ENCODE results near the gene MPP4.
"Not testable (repeated sequence)": the region's sequence is repeated elsewhere in the genome, so short reads cannot be mapped to it uniquely, and the experiment has no call there.

MPP4 gene

DNA sequence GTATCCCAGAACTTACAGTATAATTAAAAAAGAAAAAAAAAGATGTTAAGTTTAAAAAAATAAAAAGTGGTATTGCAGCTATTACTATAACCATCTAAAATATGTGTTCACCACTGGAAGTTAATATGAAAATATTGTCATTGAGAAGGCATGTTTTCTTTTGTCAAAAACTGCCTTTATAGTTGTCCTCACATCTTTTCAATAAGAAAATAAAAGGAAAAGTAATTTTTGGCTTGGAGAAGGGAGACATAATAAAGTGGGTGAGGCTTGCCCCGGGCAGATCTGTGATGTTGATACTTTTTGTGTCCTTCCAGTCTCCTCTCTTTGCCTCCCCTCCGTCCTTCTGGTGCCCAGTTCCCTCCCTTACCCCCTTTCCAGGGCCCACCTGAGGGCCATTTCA lies 24.9 kb downstream of the MPP4 start:
- no peak for DNase-seq (ENCODE audit: low read depth in 3 of 3)

DNA sequence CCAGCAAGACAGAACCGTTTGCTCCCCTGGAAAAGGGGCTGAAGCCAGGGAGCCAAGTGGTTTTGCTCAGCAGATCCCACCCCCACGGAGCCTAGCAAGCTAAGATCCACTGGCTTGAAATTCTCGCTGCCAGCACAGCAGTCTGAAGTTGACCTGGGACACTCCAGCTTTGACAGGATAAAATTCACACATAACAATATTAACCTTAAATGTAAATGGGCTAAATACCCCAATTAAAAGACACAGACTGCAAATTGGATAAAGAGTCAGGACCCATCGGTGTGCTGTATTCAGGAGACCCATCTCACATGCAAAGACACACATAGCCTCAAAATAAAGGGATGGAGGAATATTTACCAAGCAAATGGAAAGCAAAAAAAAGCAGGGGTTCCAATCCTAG lies 27.2 kb downstream of the MPP4 start:
- DNase-seq (ENCODE audit: low read depth in 3 of 3): not testable (repeated sequence)

DNA sequence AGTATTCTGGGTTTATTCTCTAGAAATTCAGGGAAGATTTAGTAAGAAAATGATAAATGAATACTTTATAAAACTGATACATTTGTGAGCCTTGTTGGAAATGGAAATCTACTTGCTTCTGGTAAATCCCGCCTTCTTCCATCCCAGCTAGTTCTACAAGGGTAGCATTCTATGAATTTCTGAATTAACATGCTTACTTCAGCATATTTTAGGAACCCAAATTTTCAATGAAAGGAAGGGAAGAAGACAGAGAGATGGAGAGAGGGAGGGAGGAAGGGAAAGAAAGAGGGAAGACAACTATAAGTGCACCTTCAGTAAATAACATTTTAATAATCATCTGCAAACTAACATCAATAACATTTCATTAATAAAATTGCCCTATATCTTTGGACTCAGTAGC lies 28.6 kb downstream of the MPP4 start:
- DNase-seq (ENCODE audit: low read depth in 3 of 3): no peak

DNA sequence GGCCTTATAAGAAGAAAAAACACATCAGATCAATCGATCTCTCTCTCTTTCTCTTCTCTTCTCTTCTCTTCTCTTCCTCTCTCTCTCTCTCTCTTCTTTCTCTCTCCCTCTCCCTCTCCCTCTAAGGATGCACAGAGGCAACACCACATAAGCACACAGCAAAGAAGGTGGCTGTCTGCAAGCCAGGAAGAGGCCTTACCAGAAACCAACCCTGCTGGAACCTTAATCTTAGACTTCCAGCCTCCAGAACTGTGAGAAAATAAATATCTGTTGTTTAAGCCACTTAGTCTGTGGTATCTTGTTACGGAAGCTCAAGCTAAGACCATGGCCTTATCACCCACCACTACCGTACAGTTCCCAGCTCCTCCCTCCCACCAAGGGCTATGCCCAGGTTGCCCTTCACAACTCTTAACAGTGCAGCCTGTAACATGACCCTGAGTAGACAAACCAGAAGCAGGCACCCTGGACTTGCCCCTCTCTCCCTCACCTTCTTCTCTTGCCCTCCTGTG lies 30.0 kb downstream of the MPP4 start:
- DNase-seq (ENCODE audit: low read depth in 3 of 3): no peak

DNA sequence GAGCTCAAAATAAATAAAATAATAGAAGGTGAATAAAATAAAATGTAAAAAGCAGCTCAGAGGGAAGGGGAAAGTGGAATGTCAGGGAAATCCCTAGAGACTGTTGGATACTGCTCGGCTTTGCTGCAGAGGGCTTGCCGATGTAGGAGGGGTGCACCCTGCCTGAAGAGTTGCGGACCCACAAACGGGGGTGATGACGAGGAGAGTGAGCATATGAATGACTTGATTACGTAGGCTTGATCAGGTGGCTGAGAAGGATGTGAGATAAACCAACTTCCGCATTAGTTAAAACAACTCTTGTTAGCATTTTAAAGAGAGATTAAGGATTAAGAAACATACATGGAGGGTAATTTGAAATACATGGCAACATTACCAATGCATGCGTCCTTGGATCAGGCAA lies 34.1 kb downstream of the MPP4 start:
- no peak for DNase-seq (ENCODE audit: low read depth in 3 of 3)

- no peak for DNase-seq (ENCODE audit: low read depth in 3 of 3)
These were observed 37.1 kb downstream of the MPP4 start for GRCh38 chr2:201661366-201661765.

DNA sequence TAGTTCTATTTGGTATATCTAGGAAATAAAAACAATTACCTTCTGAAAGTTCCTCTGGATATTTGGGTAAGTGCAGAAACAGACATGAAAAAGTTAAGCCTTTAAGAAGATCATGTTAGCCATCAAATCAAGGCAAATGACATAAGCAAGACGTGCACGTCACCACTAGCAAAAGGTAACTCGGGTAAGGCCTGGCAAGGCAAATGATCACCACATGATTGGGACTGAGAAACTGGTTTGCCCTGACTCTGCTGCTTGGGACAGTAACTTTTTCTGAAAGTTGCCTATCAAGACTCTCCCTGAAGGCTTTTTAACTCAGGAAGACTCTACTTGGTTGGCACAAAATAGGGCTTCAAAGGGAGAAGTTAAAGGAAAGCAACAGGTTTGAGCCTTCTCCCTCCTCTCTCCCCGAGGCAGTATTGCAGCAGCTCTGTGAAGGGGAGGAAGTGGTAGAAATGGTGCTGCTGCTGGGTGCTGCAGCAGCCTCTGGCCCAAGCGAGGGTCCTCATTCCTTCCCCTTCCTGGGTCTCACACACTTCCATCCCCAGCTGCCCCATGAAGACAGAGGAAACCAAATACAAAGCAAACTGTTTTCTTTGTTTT lies 38.0 kb downstream of the MPP4 start:
- DNase-seq (ENCODE audit: low read depth in 3 of 3): no peak

DNA sequence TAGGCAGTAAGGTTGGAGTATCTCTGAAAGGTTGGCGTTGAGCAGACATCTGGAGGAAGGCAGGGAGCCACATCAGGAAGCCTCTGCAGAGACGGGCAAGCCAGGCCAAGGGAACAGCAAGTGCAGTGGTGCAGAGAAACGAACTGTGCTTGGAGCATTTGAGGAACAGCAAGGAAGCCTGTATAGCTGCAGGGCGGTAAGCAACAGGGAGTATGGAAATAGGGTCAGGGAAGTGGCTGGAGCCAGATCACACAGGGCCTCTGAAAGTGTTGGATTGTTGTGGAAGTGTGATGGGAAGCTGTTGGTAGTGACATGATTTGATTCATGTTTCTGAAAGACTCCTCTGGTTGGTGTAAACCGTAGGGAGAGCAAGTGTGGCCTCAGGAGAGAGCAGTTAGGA lies 41.7 kb downstream of the MPP4 start:
- DNase-seq (ENCODE audit: low read depth in 3 of 3): no peak

DNA sequence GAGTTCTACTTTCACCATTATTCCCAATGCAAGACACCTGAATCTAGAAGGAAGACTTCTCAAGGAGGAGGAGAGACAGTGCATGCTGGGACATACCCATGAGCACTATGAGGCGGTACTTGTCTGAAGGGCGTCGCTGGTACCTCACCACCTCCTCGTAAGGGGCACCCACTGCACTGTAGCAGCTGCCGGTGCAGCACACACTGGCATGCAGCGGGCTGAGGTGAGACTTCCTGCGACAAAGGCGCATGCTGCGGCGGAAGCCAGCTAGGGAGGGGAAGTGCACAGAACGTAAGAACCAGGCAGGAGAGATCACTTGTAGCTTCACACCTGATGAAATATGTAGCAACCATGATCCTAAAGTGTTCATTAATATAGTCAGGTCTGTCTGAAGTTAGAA lies 42.3 kb downstream of the MPP4 start:
- no peak for DNase-seq (ENCODE audit: low read depth in 3 of 3)

DNA sequence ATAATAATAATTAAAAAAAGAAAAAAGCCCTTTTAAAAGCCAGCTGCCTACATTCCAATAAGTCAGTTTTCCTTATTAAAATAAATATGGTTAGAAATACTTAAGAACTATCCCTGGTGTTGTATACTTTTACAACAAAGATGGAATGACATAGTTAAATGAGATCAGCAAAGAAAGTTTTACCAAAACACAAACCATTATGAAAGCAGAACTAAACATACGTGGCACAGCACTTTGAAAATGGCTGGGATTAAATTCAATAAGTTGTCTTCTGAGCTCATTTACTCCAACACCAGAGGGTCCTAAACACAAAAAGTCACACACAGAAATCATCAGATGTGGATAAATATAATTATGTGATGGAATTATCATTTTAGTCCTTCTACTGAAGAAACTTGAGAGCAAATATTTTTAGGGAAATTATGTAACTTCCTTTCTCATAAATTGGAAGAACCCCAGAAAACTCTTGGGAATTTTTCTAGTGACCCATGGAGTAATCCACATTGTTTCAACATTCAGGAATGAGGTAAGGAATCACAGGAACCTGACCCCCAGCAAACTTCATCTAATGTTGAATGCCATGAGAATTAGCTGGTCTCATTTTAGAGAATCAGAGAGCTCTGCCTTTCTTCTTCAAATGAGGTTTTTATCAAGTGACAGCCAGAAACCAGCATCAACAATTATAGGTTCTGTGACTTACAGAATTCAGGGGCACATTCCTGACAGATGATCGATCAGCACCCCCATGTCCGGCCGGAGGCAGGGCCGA lies 43.6 kb downstream of the MPP4 start:
- DNase-seq (ENCODE audit: low read depth in 3 of 3): no peak

DNA sequence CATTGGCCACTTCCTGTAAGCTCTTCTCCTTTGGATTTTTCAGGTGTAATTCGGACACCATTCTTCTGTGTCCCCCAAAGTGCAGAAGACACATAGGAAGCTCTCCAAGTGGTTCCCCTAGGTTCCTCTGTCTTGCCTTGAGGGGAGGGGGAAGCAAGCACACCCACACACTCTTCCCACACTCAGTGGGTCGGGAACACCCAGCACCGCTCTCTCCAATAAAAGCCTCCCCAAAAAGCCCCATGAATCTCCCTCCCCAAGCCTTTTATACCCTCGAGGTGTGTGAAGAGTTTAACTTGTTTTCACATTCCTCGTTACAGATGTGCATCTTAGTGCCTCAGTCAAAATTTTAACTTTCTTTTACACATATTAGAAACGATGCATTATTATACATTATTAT lies 45.2 kb downstream of the MPP4 start:
- no peak for DNase-seq (ENCODE audit: low read depth in 3 of 3)

DNA sequence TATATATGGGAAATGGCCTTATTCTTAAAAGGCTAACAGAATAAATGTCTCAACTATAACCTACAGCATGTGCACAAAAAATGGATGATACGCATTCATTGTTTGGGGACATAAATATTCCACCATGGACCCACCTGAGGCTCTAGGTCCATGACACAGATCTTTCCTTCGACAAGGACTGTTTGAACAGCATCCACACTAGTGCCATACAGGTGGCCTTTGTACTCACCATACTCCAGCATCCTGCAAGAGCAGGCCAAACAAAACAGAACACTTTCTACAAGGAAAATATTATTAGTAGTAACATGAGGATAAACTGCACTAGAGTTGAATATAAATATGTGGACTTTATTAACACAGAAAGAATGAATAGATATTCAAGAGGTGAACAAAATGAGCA lies 49.0 kb downstream of the MPP4 start:
- DNase-seq (ENCODE audit: low read depth in 3 of 3): no peak

GRCh38 chr2:201647431-201647830 lies 51.0 kb downstream of the MPP4 start:
- DNase-seq (ENCODE audit: low read depth in 3 of 3): no peak

GRCh38 chr2:201644001-201644400 lies 54.4 kb downstream of the MPP4 start:
- no peak for DNase-seq (ENCODE audit: low read depth in 3 of 3)

- peak in 1 of 3 donors; percentile 4 for DNase-seq (ENCODE audit: low read depth in 3 of 3)
These were observed 55.1 kb downstream of the MPP4 start, which contains the start of gene TMEM237 for GRCh38 chr2:201643216-201643890. Gene TMEM237 (minus strand): TSS chr2:201643503. CDS start chr2:201643400, 103 bp downstream.

DNA sequence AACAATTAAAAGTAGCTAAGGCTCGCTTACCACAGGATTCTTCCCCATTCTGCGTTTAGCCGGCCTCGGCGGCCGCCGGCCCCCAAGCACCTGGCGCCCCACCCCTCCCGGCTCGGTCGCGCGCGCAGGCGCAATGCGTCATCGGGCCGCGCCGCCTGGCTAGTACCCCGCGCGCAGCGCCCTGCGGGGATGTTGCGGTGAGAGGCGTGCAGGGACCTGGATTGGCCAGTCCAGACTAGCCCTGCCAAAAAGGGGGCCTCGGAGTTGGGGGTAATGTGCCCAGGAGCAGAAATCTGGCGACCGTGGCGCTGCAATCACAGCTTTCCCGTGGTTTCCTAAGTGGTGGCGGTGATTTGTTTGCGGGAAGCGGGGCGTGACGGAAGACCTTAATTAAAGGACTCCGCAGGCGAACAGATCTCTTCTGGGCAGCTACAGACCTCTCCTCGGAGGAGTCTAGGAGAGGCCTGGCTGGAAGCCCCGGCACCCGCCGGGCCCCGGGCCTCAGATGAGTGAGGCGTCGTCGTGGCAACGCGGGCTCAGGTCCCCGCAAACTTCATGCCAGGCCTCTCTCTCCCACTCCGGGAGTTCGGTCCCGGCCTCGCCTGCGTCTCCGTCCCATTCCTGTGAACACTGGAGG lies 55.7 kb downstream of the MPP4 start:
- DNase-seq (ENCODE audit: low read depth in 3 of 3): peak; percentile 64 to 74 (median 67)

DNA sequence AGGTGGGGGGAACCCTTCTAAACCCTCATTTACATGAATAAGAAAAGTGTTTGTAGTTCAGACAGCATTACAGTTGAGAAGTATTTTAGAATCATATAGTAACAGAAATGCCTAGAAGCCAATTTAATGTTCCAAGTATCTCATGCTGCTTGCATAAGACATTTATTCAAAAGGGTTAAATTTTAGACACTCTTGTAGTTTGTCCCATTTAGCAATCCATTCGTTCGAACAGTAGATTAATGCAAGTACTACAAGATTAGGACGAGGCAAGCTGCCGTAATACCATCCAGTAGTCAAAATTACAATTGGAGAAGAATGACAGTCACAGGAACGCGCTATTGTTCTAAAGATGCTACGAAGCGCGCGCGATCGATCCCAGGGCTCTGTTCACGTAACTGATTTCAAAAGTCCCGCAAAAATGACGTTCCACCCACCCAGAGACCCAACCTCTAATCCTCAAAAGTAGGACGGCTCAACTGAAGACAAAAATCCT lies 56.3 kb downstream of the MPP4 start:
- no peak for DNase-seq (ENCODE audit: low read depth in 3 of 3)

DNA sequence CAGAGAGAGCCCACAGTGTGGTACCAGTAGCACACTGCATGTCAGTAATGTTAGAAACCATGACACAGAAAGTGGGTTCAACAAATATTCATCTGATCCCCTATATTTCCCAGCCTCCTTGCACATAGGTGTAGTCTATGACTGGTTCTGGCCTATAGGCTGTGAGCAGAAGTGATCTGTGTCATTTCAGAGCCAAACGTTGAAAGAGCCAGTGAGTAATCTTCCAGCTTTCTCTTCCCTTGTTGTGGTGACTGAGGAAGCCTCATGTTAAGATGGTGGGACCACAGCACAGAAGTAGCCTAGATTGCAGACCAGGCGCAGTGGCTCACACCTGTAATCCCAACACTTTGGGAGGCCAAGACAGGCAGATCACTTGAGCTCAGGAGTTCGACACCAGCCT lies 59.2 kb downstream of the MPP4 start:
- DNase-seq (ENCODE audit: low read depth in 3 of 3): no peak

GRCh38 chr2:201638326-201638725 lies 60.1 kb downstream of the MPP4 start:
- DNase-seq (ENCODE audit: low read depth in 3 of 3): no peak

DNA sequence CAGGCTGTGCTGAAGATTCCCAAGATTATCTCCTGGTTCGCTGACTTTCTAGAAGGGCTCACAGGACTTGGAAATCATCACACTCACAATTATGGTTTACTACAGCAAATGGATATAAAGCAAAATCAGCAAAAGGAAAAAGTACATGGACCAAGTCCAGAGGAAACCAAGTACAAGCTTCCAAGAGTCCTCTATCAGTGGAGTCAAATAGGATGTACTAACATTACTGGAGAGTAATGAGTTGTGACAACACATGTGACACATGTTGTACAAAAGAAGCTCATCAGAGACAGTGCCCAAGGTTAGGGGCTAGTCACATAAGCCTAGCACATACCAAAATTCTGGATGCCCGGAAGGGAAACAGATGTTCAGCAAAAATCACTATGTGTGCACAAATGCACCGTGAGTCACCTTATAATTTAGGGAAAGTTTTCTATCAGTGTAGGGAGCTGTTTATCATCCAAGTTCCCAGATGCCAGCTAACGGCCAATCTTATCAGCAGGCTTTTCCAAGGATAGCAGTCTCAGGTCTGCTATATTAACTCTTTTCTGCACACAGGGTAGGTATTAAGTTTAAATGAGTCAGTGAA lies 64.7 kb downstream of the MPP4 start:
- DNase-seq (ENCODE audit: low read depth in 3 of 3): no peak

- no peak for DNase-seq (ENCODE audit: low read depth in 3 of 3)
These were observed 67.4 kb downstream of the MPP4 start for GRCh38 chr2:201631041-201631440.

GRCh38 chr2:201630577-201630976 lies 67.9 kb downstream of the MPP4 start:
- DNase-seq (ENCODE audit: low read depth in 3 of 3): no peak
